ENCODE data around the gene SEC14L1.

SEC14L1 gene

GRCh38 chr17:77163511-77164280 is 22.9 kb downstream of the SEC14L1 start:
- DNase-seq (ENCODE audit: low read depth) = no peak

DNA sequence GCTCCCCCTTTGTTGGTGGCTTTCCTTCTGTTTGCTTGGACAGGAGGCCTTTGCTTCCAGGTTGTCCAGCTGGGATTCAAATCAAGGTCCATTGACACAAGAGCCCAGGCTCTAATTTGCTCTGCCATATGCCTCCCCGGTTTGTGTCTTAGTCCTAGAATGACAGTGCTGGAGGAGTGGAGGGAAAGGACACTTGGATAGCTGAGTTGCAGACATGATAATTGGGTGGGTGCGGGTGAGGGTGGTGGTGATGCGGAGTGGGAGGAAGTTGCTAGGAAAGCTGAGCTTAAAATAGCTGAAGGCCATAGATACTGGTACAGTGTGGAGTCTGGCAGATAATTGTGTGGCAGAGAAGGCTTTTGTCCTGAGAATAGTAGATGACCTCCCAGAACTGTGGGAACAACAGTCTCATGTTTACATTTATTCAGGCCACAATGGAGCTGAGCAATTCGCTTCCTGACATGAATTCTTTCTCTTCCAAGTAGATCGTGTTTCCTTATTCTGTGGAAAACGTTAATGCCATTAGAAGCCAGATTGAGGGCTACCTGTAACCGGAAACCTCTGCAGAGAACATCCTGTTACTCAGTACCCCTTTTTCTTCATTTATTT is 23.8 kb downstream of the SEC14L1 start:
- DNase-seq (ENCODE audit: low read depth) = no peak

DNA sequence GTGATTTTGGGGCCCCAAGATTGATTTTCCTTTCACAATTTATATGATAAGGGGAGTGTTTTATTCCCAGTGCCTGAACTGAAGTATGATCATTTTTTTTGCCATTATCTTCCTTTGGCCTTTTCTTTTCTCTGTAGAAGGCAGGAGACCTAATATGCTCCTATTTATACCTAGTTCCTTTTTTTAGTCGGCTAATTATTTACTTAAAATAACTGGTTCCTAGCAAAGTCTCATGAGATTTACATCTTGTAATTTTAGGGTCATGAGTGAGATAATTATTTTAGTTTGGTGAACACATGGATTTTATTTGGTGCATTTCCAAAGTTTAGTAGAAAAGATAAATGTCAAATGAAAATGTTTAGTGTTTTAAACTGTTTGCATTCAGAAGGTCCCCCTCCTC is 24.8 kb downstream of the SEC14L1 start:
- DNase-seq (ENCODE audit: low read depth) = no peak

GRCh38 chr17:77167472-77168306 is 26.9 kb downstream of the SEC14L1 start:
- no peak for DNase-seq (ENCODE audit: low read depth)

DNA sequence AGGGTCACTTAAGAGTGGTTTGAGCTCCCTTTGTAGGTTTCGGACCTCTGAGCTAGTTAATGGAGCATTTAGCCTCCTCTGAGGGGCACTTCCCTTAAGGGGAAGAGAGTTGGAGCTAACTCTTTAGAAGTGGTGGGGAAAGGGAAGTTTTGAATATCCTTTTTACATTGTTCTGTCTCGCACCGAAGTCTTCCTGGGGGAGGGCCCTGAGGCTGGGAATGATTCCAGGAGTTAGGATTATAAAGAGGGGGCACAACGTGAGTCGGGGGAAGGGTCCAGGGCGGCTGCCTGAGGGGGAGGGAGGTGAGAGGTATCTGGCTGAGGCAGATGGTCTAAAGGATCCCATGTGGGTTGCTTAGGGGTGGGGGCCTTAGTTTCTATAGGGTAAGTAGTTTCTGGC is 32.3 kb downstream of the SEC14L1 start:
- no peak for DNase-seq (ENCODE audit: low read depth)

DNA sequence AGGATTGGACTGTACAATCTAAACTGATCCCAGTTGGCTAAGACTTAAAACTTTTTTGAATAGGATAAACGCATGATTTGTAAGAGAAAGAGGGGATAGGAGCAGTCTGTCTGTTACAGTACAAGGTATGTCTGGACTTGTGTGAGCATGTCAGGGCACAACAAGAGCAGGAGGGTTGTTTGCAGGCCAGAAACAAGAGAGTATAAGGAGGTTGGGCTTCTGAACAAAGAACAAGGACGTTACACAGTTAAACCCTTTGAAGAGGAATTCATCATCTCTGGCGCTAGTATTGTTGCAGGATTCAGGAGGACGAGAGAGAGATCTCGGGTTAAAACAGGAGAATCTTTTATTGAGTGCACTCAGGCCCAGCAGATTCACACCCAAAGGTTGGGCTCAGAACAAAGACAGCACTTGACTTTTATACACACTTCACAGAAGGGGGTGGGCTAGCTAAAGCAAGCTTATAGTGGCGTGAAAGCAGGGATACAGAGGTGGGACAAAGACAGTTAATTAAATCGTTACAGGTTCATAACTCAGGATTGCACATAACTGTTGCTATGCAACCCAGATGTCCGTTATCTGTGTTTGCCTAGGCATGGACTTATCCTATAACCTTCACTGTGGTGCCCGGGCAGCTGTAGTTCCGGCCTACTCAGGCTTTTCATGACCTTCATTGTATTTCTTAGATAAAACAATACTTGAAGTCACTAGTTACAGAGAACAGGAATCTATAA is 34.3 kb downstream of the SEC14L1 start:
- DNase-seq (ENCODE audit: low read depth) = no peak

DNA sequence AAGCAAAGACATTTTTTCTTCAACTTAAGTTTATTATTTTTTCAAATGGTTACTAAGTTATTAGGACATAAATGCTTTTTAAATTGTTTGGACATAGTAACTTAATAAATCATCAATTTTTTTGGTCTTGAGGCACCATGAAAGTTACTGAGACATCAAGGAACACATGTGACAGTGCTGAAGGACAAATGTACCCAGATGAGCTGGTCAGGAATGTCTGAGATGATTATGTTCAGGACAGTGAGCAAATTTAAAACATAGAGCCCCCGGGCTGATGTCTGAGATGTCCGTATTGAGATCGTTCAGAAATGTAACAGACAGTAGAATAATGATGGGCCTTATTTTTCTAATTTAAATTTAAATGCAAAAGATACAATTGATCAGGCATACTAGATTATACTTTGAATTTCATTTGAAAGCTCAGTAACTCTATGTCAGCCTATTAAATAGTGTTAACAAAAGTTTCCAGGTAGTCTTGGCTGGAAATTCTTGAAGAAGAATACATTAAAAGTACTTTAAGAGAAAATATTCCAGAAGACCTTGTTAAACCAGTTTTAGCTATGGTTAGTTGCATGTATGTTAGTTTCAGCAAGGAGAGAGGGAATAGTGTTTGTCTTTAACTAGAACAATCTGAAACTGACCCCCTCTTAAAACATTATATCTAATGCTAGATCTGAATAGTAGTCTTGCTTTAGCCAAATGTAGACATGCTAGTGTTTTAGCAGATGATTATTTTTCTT is 36.4 kb downstream of the SEC14L1 start:
- DNase-seq (ENCODE audit: low read depth) = no peak

- DNase-seq (ENCODE audit: low read depth) = no peak
These were observed 37.3 kb downstream of the SEC14L1 start for GRCh38 chr17:77178050-77178449.

DNA sequence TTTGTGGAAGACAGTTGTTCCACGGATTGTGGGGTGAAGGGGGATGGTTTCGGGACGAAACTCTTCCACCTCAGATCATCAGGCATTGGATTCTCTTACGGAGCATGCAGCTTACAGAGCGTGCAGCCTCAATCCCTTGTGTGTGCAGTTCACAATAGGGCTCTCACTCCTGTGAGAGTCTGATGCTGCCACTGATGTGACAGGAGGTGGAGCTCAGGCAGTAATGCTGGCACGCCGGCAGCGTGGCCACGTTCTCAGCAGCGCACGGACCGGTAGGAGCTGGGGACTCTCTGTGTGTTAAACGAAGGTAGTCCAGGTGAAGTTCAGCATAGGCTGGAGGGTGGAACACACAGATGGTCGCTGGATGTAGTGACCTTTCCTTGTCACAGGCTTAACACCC is 37.8 kb downstream of the SEC14L1 start:
- no peak for DNase-seq (ENCODE audit: low read depth)

- no peak for DNase-seq (ENCODE audit: low read depth)
These were observed 40.0 kb downstream of the SEC14L1 start for GRCh38 chr17:77180503-77181357.

DNA sequence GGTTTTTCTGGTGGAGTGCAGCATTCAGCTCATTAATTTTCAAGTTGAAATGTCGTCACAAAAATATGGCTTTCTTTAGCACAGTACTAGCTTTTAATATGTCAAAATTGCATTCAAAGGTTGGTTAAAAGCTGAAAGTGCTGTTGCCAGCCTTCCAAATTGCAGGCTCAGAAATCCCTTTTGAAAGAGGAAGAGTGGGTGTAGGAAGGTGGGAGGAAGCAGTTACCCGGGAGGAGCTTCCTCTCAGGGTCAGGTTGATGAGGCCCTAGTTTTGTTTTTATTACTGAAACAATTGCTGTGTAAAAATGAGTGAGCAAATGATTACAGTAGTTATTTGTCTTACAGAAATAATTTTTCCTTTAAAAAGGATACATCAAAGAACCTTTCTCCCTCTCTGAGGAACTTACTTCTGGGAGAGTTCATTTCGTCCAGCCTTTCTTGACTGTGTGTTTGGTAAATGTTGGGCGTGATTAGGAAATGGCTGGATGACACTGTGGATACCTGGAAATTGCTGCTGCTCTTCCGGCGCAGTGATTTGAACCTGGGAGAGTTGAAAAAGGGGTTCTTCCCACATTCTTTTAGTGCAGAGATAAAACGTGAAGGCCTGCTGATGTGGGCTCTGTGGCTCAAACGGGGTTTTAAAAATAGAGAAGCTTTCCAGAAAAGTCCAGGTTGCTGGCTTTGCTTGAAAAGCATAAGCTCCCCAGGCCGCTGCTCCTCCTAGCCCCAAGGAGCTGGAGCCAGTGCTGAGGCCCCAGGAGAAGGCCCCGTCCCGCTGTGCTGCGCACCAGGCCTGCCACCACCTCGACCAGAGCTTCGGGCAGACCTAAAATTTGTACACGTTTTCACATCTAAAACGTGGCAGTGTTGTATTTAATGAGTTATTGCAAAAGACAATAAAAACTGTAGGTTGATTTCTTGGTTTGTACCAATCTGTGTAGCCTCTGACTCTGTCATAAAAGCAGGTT is 41.7 kb downstream of the SEC14L1 start:
- DNase-seq (ENCODE audit: low read depth) = no peak

GRCh38 chr17:77184474-77184873 is 43.7 kb downstream of the SEC14L1 start:
- no peak for DNase-seq (ENCODE audit: low read depth)

DNA sequence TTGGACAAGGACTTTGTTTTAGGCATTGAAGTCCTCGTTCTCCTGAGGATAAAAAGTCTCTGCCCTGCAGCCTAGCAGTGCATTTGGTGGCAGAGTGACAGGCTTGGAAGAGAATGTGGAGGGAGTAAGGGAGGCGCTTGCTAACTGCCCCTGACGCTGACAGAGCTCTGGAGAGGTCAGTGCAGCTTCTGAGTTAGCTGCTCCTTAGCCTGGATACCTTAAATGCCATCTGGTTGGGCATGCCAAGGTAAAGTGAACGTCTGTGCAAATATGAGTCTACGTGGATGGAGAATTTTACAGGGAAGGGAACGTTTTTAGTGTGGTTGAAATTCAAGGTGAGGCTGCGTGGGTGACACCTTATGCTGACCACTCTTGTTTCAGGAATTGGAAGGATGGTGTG is 44.4 kb downstream of the SEC14L1 start:
- no peak for DNase-seq (ENCODE audit: low read depth)

- DNase-seq (ENCODE audit: low read depth) = no peak
These were observed 45.4 kb downstream of the SEC14L1 start for GRCh38 chr17:77186141-77186604.

GRCh38 chr17:77188084-77189066 is 47.6 kb downstream of the SEC14L1 start:
- no peak for DNase-seq (ENCODE audit: low read depth)

- DNase-seq (ENCODE audit: low read depth) = no peak
These were observed 48.4 kb downstream of the SEC14L1 start for GRCh38 chr17:77189148-77189547.

GRCh38 chr17:77190576-77190975 is 49.8 kb downstream of the SEC14L1 start:
- no peak for DNase-seq (ENCODE audit: low read depth)

DNA sequence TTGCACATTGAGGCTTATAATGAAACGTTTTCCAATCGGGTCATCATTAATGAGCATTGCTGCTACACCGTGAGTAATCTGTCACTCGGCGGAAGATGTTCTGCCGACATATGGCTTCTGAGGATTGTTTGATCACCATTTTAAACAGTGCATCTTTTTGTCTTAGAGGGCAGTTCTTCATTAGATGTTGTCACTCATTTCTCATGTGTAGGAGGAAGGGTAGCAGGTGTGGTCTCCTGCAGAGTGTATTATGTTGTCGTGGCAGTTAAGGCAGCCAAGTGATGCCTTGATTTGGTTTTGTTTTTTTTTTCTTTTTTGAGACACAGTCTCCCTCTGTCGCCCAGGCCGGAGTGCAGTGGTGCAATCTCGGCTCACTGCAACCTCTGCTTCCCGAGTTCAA is 50.5 kb downstream of the SEC14L1 start:
- DNase-seq (ENCODE audit: low read depth) = no peak
